GM18951 (cell line): ENCODE measurements around the gene C16orf90.

Source experiments
- POLR2A ChIP-seq: IDR thresholded peaks from 4 replicates; pipeline ENCODE4 v1.6.1; 2011; ENCODE audit warnings: mild to moderate bottlenecking; ENCODE audit not compliant: insufficient read length, insufficient read depth; ENCODE audit errors: extremely low read depth
- in situ Hi-C: fragments of 300-500 bp; cut with MboI; formaldehyde crosslinking; loops from one replicate; pipeline ENCODE4 v1.12.0; 2022; ENCODE audit warnings: low sequenced_read_pairs, mixed read lengths, inconsistent platforms; ENCODE audit not compliant: unreplicated experiment

The C16orf90 gene

DNA sequence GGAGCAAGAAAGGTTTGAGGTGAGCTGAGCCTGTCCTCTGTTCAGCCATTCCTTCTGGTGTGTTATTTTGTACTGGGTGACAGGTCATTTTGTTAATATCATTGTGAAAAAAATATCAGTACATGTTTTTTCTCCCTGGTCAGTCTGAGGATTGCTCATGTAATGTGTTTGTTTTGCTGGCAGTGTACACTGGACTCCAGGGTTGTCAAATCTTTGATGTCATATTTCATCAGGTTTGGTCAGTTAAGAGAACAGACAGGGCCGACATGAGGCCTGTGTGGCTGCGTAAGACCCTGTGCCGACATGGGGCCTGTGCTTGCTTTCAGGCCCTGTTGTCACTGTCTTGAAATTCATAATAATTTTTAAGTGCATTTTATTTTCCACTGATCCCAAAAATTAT is 28.0 kb upstream of the C16orf90 start:
- no peak for TF ChIP-seq POLR2A
- in situ Hi-C loops, result no loop called here

DNA sequence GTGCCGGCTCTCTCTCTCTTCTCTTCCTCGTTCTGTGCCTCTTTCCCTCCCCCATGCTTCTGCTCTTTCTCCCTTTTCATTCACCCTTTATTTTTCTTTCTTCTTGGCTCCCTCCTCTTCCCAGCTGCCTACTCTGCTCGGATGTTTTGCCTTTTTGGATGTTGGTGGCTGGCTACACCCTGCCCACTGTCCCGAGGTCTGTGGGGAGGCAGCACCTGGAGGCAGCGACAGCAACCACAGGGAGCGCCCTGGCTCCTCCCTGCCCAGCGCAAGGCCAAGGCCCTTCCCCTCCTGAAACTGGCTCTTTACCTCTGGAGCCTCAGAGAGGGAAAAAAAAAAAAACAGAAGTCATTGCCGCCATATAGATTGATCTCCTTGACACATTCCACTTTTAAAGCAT is 25.6 kb upstream of the C16orf90 start:
- in situ Hi-C loops, result no loop called here
- TF ChIP-seq POLR2A, result no peak

DNA sequence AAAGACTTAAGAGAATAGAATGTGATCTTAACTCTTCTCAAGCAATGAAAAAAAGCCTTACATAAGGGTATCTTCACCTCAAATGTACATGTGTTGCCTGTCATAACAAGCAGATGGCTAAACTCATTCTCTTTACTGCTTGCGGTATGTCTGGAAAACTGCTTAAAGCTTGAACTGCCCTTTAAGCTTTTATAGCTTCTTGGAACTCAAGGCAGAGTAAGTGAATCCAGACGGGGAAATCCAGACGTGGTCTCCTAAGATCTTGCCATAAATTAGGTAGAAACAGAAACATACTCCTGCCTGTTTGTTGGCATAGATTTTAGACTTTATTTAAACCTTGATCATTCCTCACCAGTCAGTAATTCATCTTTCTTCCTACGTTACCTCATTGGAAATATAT is 25.1 kb upstream of the C16orf90 start:
- in situ Hi-C loops, result no loop called here
- no peak for TF ChIP-seq POLR2A

DNA sequence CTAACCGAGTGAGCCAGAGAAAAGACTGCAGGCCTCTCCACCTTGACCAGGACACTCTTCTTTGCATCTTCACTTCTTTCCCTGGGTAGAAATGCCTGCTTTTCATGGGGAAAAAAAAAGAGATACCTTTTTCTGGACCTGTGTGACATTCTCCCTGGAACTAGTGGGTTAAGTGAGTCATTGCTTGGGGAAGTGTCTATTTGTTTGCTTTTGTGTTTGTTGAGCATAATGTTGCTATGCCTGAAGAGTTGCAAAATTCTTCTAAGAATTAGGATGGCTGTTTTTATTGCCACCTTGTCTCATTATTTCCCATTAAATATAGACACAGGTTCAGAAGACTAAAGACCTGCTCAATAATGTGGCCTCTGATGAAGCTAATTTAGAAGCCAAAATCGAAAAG is 24.3 kb upstream of the C16orf90 start:
- TF ChIP-seq POLR2A, result no peak
- in situ Hi-C loops, result no loop called here

DNA sequence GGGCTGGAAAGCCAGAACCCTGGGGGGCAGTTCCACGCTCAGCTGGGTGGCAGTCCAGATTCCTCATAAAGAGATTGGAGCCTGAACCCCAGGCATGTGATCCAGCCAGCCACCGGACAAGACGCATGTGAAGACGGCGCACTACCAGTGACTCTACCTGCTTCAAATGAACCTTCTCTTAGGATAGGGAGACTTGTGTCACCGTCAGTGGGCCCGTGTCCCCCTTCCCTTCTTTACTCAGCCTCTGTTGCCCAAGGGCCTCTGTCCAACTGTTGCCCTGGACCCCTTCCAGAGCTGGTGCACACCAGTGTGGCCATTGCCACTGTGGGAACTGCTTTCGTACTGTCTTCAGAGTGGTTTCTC is 23.7 kb upstream of the C16orf90 start:
- TF ChIP-seq POLR2A, result no peak
- in situ Hi-C loops, result no loop called here

DNA sequence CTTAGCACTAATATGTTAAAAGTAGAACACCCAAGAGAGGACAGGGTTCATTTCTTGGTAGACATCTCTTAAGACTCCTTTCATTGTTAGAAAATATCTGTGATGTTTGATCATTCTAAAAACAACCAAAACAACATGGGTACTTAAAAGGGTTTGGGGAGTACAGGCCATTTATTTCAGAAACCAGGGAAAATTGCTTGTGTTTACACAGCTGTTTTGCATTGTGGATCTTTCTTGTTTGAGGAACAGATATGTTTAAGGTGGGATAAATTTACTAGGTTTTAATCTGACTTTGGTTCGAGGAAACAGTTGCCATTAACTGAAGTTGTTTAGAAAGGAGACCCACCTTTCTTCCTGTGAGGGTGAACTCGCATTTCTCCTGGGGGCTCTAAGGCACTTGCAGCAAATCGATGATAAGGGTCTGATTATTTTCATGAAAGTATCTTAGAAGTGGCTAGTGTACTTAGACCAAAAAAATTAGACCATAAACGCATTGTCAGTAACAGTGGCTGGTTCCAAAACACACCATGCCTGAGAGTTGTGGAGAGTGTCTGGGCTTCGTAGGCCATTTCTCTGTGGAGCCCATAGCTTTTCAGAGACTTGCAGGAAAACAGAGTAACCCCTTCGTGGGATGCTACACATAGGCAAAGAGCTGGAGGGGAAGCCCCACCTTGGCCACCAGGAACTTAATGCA is 23.1 kb upstream of the C16orf90 start:
- in situ Hi-C loops, result no loop called here
- no peak for TF ChIP-seq POLR2A

DNA sequence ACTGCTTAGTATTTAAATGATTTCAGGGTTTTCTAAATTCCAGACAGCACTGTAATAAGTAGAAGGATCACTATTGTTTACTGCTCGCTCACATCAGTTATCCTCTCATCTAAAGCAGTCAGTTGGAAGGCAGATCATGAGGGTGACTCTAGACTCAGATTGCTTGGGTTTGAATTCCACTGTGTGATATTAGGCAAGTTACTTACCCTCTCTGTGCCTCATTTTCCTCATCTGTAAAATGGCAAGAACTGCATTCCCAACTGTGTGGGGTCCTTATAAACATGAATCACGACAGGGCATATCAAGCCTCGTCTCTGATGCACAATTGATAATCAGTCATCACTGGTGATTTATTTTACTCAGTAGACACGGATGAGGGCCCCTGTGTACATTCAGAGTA is 20.6 kb upstream of the C16orf90 start:
- in situ Hi-C loops, result no loop called here

DNA sequence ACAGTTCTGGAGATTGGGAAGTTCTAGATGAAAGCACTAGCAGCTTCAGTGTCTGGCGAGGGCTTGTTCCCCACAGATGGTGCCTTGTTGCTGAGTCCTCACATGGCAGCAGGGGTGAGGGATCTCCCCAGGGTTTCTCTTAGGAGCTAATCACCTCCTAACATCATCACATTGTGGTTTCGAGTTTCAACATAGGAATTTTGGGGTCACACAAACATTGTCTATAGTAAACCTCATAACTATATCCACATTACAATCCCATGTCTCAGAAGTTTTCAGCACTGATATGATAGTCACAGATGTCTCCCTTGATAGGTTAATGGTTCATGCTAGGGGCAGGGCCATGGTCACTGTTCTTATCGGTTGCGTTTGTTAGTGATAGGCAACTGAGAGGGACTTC is 19.3 kb upstream of the C16orf90 start:
- TF ChIP-seq POLR2A, result no peak
- in situ Hi-C loops, result no loop called here

More for the DNA sequence above, 20.6 kb upstream of the C16orf90 start:
- TF ChIP-seq POLR2A, result no peak

DNA sequence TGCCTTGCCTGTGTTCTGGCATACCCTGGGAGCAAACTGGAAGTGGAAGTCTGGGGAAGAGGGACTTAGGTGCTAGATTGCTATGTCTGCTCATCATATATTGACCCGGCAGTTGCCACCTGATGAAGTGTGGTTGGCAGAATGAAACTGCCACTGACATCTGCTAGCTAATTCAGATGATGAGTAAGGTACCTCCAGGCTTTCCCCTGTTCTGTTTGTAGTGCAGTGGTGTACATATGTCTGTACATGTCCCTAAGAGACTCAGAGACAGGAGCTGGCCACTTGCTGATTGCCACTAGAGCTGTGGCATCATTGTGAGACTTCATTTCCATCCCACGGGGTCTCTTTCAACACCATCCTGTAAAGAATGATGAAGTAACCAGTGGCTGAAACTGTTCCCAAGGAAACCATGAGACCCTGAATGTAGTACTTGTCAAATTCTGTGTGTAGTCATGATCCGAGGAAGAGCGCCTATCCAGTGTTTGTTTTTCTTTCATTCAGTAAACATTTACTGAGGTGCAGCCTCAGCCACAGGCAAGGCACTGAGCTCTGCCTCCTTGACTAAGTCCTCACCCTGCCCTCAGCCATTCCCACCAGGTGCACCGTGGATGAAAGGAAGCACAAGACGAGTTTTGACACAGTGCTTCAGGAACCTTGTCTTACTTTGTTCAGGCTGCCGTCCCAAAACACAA is 18.7 kb upstream of the C16orf90 start:
- in situ Hi-C loops, result no loop called here
- TF ChIP-seq POLR2A, result no peak

DNA sequence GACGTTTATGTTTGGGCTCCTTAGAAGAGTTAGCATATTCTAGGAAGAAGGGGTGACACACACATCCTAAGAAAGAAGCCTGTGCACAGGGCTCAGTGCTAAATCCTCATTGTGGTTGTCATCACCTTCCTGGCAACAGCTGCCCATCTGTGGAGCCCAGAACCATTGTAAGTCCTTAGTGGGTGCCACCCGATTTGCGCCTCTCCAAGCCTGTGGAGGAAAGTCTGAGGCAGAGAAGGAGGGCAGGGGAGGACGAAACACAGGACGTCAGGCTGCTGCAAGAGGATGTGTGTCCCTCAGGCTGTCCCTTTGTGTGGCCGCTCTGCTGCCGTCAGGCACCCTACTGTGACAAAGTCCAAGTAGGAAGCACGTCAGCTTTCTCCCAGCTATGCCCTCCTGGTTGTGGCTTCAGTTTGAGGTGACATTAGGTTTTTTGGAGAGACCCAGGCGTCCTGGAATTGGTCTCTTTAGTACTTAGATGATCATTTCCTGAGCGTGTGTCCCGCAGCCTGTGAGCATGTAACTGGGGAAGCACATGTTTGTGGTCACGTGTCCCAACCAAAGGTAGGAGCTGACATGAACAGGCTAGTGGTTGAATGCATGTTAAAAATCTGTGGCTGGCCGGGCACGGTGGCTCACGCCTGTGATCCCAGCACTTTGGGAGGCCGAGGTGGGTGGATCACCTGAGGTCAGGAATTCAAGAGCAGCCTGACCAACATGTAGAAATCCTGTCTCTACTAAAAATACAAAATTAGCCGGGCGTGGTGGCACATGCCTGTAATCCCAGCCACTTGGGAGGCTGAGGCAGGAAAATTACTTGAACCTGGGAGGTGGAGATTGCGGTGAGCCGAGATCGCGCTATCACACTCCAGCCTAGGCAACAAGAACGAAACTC is 16.2 kb upstream of the C16orf90 start:
- no peak for TF ChIP-seq POLR2A
- in situ Hi-C loops, result no loop called here

DNA sequence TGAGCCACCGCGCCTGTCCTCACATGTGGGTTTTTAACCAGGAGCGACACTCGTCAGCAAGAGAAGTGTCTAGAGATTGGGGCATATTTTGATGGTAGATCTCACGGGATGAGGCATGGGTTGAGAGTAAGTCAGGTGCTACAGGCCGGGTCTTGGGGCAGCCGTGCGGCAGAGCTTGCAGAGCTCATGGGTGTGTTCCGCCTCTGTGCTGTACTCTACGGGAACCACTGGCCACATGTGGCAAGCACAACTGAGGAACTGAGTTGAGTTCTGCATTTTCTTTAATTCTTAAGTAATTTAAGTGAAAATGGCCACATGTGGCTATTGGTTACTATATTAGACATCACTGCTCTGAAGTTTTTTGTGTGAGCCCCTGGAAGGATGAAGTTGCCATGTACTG is 15.1 kb upstream of the C16orf90 start:
- no peak for TF ChIP-seq POLR2A
- in situ Hi-C loops, result no loop called here

DNA sequence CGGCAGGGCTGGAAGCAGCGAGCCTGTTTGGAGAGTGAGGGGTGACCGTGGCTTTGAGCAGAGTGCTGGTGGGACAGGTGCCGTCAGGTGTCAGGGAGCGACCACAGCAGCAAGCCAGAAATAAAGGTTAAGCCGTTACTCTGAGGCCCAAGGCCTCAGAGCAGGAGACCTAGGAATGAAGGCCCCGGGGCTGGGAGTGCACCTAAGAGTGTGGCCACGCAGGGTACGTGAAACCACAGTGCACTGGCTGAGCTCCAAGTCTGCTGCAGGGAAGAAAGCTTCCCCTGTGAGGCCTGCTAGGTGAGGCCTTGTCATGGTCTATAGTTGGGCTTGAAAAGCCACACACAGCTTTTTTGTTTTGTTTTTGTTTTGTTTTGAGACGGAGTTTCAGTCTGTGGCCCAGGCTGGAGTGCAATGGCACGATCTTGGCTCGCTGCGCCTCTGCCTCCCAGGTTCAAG is 14.2 kb upstream of the C16orf90 start:
- in situ Hi-C loops, result no loop called here
- TF ChIP-seq POLR2A, result no peak

DNA sequence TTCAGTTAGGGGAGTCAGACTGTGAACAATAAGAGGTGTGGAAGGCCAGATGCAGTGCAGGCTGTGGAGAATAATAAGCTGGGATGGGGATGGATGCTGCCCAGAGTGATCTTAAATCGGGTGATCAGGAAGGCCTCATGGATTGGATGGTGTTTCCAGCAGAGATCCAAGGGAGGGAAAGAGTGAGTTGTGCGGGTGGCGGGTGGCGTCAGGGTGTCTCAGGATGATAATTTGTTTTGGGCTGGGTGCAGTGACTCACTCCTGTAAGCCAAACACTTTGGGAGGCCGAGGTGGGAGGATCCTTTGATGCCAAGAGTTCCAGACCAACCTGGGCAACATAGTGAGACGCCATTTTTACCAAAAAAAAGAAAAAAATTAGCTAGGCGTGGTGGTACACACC is 13.4 kb upstream of the C16orf90 start:
- in situ Hi-C loops, result no loop called here
- TF ChIP-seq POLR2A, result no peak
